HEK293 (cell line): Measurements from ENCODE around the gene PNPLA2.

Experiments used
- CTCF ChIA-PET: fragments of 350-600 bp; formaldehyde crosslinking; extraction: SDS; loops from one replicate; lab custom pipeline; 2021; ENCODE audit warnings: antibody characterized with exemption; lab: Yijun Ruan, JAX
- POLR2A ChIA-PET: fragments of 300-600 bp; formaldehyde crosslinking; extraction: SDS; loops from one replicate; lab custom pipeline; 2020; ENCODE audit warnings: antibody characterized with exemption, inconsistent platforms; lab: Yijun Ruan, JAX
- H3K27ac ChIP-seq: fragments of 200-500 bp; sonication (Bioruptor generic); 2 replicates; pipeline ENCODE4 v1.5.1; 2014; ENCODE audit warnings: low read depth, low read length, control low read depth, inconsistent platforms; ENCODE audit errors: extremely low read depth
- H3K36me3 ChIP-seq, 2 experiments: fragments of 200-500 bp in 1 of 2; sonication (Bioruptor generic) in 1 of 2; 1 replicate in 1 of 2; 2 replicates in 1 of 2; pipeline ENCODE4 v1.5.1; 2014 to 2017; ENCODE audit warnings: inconsistent platforms in 2 of 2, low read length in 2 of 2; ENCODE audit not compliant: control insufficient read depth in 2 of 2, insufficient read depth in 1 of 2
- H3K4me1 ChIP-seq: fragments of 200-500 bp; sonication (Bioruptor generic); 2 replicates; pipeline ENCODE4 v1.5.1; 2014; ENCODE audit warnings: mild to moderate bottlenecking, low read length, inconsistent platforms; ENCODE audit not compliant: control insufficient read depth, insufficient read depth
- H3K4me3 ChIP-seq: 2 replicates; pipeline ENCODE4 v1.5.1; 2011; ENCODE audit warnings: low read depth, mild to moderate bottlenecking, control low read depth, low read length, moderate library complexity
- H3K9me3 ChIP-seq: fragments of 200-500 bp; sonication (Bioruptor generic); 2 replicates; pipeline ENCODE4 v1.5.1; 2014; ENCODE audit warnings: low read depth, low read length, inconsistent platforms; ENCODE audit not compliant: control insufficient read depth, insufficient read depth
- BCL11A ChIP-seq: fragments of 450-650 bp; formaldehyde crosslinking; IDR thresholded peaks from 2 replicates; pipeline ENCODE4 v1.5.1; 2016; ENCODE audit warnings: low read depth, missing biosample characterization, missing genetic modification characterization
- GLIS2 ChIP-seq: fragments of 450-650 bp; formaldehyde crosslinking; IDR thresholded peaks from 2 replicates; pipeline ENCODE4 v1.5.1; 2016; ENCODE audit warnings: missing biosample characterization, missing genetic modification characterization
- SCRT1 ChIP-seq: fragments of 450-650 bp; formaldehyde crosslinking; IDR thresholded peaks from 2 replicates; pipeline ENCODE4 v1.5.1; 2016; ENCODE audit warnings: missing biosample characterization, missing genetic modification characterization, borderline replicate concordance
- SP2 ChIP-seq: fragments of 450-650 bp; formaldehyde crosslinking; IDR thresholded peaks from 2 replicates; pipeline ENCODE4 v1.5.1; 2016; ENCODE audit warnings: missing biosample characterization, missing genetic modification characterization
- SP3 ChIP-seq: fragments of 450-650 bp; formaldehyde crosslinking; IDR thresholded peaks from 2 replicates; pipeline ENCODE4 v1.5.1; 2016; ENCODE audit warnings: missing biosample characterization, missing genetic modification characterization
- ZBTB20 ChIP-seq: fragments of 450-650 bp; formaldehyde crosslinking; IDR thresholded peaks from 2 replicates; pipeline ENCODE4 v1.5.1; 2016; ENCODE audit warnings: missing biosample characterization, missing genetic modification characterization
- ZBTB48 ChIP-seq: fragments of 450-650 bp; formaldehyde crosslinking; IDR thresholded peaks from 2 replicates; pipeline ENCODE4 v1.5.1; 2016; ENCODE audit warnings: missing biosample characterization, missing genetic modification characterization
- ZFP3 ChIP-seq: fragments of 450-650 bp; formaldehyde crosslinking; IDR thresholded peaks from 2 replicates; pipeline ENCODE4 v1.5.1; 2016; ENCODE audit warnings: low read depth, missing biosample characterization, missing genetic modification characterization
- ZIC2 ChIP-seq: fragments of 450-650 bp; formaldehyde crosslinking; IDR thresholded peaks from 2 replicates; pipeline ENCODE4 v1.5.1; 2016; ENCODE audit warnings: missing biosample characterization, missing genetic modification characterization
- ZNF223 ChIP-seq: fragments of 450-650 bp; formaldehyde crosslinking; IDR thresholded peaks from 2 replicates; pipeline ENCODE4 v1.5.1; 2016; ENCODE audit warnings: missing biosample characterization, missing genetic modification characterization
- ZNF248 ChIP-seq: fragments of 450-650 bp; formaldehyde crosslinking; IDR thresholded peaks from 2 replicates; pipeline ENCODE4 v1.5.1; 2017; ENCODE audit warnings: missing biosample characterization, missing genetic modification characterization
- ZNF423 ChIP-seq: fragments of 450-650 bp; formaldehyde crosslinking; IDR thresholded peaks from 2 replicates; pipeline ENCODE4 v1.5.1; 2016; ENCODE audit warnings: missing biosample characterization, missing genetic modification characterization
- ZNF501 ChIP-seq: fragments of 450-650 bp; formaldehyde crosslinking; IDR thresholded peaks from 2 replicates; pipeline ENCODE4 v1.5.1; 2016; ENCODE audit warnings: missing biosample characterization, missing genetic modification characterization
- ZNF521 ChIP-seq: fragments of 450-650 bp; formaldehyde crosslinking; IDR thresholded peaks from 2 replicates; pipeline ENCODE4 v1.5.1; 2017; ENCODE audit warnings: missing biosample characterization, mild to moderate bottlenecking, missing genetic modification characterization
- ZNF561 ChIP-seq: fragments of 450-650 bp; IDR thresholded peaks from 2 replicates; pipeline ENCODE4 v1.5.1; 2018; ENCODE audit warnings: missing biosample characterization, missing genetic modification characterization, borderline replicate concordance
- ZNF585B ChIP-seq: fragments of 450-650 bp; formaldehyde crosslinking; IDR thresholded peaks from 2 replicates; pipeline ENCODE4 v1.5.1; 2016; ENCODE audit warnings: missing biosample characterization, missing genetic modification characterization
- ZNF596 ChIP-seq: fragments of 450-650 bp; IDR thresholded peaks from 2 replicates; pipeline ENCODE4 v1.5.0; 2018; ENCODE audit warnings: missing biosample characterization, mild to moderate bottlenecking, missing genetic modification characterization, moderate library complexity
- ZNF660 ChIP-seq: fragments of 450-650 bp; IDR thresholded peaks from 2 replicates; pipeline ENCODE4 v1.5.1; 2018; ENCODE audit warnings: missing biosample characterization, mild to moderate bottlenecking, missing genetic modification characterization
- ZNF843 ChIP-seq: fragments of 450-650 bp; formaldehyde crosslinking; IDR thresholded peaks from 2 replicates; pipeline ENCODE4 v1.5.1; 2016; ENCODE audit warnings: missing biosample characterization, missing genetic modification characterization
- TF ChIP-seq, protein P1 (sequence below): fragments of 450-650 bp; formaldehyde crosslinking; IDR thresholded peaks from 2 replicates; pipeline ENCODE4 v1.5.1; 2016; ENCODE audit warnings: missing biosample characterization, missing genetic modification characterization
- TF ChIP-seq, protein P2 (sequence below): fragments of 450-650 bp; formaldehyde crosslinking; IDR thresholded peaks from 2 replicates; pipeline ENCODE4 v1.5.1; 2016; ENCODE audit warnings: missing biosample characterization, missing genetic modification characterization
- TF ChIP-seq, protein P3 (sequence below): fragments of 450-650 bp; formaldehyde crosslinking; optimal IDR thresholded peaks from 2 replicates; pipeline ENCODE3; 2016; ENCODE audit warnings: missing biosample characterization, mild to moderate bottlenecking, missing genetic modification characterization
- TF ChIP-seq, protein P4 (sequence below): fragments of 450-650 bp; formaldehyde crosslinking; IDR thresholded peaks from 2 replicates; pipeline ENCODE4 v1.5.1; 2016; ENCODE audit warnings: missing biosample characterization, missing genetic modification characterization

PNPLA2 gene

DNA sequence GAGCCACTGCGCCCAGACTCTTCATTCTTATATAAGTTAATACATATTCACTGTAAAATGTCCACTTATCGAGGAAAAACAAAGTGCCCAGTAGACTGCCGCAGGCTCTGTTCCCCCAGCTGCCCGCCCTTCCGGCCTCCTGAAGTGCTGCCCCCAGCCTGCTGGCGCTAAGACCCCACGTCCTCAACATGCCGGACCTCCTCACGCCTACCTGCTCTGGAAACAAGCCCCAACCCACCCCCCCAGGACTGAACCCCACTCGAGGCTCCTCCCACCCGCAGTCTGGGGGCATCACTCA lies 42.5 kb upstream of the PNPLA2 start (continued):
- TF ChIP-seq, protein P1, sequence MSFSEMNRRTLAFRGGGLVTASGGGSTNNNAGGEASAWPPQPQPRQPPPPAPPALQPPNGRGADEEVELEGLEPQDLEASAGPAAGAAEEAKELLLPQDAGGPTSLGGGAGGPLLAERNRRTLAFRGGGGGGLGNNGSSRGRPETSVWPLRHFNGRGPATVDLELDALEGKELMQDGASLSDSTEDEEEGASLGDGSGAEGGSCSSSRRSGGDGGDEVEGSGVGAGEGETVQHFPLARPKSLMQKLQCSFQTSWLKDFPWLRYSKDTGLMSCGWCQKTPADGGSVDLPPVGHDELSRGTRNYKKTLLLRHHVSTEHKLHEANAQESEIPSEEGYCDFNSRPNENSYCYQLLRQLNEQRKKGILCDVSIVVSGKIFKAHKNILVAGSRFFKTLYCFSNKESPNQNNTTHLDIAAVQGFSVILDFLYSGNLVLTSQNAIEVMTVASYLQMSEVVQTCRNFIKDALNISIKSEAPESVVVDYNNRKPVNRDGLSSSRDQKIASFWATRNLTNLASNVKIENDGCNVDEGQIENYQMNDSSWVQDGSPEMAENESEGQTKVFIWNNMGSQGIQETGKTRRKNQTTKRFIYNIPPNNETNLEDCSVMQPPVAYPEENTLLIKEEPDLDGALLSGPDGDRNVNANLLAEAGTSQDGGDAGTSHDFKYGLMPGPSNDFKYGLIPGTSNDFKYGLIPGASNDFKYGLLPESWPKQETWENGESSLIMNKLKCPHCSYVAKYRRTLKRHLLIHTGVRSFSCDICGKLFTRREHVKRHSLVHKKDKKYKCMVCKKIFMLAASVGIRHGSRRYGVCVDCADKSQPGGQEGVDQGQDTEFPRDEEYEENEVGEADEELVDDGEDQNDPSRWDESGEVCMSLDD (tag by site-specific recombination): no peak
- no peak for TF ChIP-seq ZNF585B (tag by site-specific recombination)
- no peak for TF ChIP-seq ZFP3
- TF ChIP-seq, protein P2, sequence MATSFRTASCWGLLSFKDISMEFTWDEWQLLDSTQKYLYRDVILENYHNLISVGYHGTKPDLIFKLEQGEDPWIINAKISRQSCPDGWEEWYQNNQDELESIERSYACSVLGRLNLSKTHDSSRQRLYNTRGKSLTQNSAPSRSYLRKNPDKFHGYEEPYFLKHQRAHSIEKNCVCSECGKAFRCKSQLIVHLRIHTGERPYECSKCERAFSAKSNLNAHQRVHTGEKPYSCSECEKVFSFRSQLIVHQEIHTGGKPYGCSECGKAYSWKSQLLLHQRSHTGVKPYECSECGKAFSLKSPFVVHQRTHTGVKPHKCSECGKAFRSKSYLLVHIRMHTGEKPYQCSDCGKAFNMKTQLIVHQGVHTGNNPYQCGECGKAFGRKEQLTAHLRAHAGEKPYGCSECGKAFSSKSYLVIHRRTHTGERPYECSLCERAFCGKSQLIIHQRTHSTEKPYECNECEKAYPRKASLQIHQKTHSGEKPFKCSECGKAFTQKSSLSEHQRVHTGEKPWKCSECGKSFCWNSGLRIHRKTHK (tag by site-specific recombination): no peak
- TF ChIP-seq SP2 (tag by site-specific recombination): 0 out of 2 replicates have a peak, but pooled peaks have one; percentile 17
- TF ChIP-seq ZNF596: no peak

DNA sequence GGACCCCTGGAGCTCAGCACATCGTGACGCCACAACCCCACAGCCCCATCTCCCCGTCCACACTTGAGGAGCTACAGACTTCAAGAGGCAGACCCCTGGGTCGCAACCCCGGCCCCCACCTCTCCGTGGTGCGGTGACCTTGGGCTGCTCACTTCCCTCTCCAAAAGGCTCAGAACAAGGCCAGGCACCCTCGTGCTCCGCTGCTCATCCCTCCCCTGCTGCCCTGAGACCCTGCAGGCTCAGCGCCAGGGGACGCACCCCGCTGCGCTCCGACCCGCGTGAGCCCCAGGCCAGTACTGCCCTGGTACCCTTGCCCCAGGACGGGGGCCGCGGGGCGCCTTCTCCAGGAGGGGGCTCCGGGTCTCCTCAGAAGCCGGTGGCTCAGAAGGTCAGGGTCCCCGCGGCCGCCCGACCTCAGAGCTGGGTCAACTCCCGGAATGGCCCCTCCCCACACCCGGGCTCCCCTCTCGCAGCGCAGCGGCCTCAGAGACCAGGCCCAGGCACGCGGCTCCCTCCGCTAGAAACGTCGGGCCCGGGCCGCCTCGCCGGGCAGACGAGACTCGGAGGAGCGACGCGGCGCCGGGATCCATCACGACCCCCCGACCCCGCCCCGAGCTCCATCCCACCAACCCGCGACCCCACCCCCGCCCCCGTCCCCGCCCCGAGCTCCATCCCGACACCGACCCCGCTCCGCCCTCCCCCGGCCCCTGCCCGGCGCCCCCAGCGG lies 42.0 kb upstream of the PNPLA2 start:
- ChIA-PET CTCF (interaction anchor here (0.8 kb wide), 1 partner anchor 11 kb away, joined by 3 read pairs; no protein-coding TSS in a partner anchor), POLR2A (interaction anchor here (0.5 to 2.3 kb wide), 15 partner anchors 9 to 241 kb away, joined by 3 to 13 read pairs (median 5); partner anchors contain the start of genes CEND1, HRAS, PNPLA2 and RPLP2)
- peaks cover 0 to 61% of the 10 kb centered on the region in 2 experiments; a peak in 2 of 3 replicates for H3K36me3 ChIP-seq
- no peaks in the 10 kb centered on the region for H3K9me3 ChIP-seq
- peak overlapping the region; percentile 88 for H3K4me3 ChIP-seq
- H3K4me1 ChIP-seq: no peaks in the 10 kb centered on the region; the same call in 1 of the 2 replicates
- H3K27ac ChIP-seq: peak overlapping the region; percentile 80; the same call in 1 of the 2 replicates
- TF ChIP-seq ZBTB48 (tag by site-specific recombination): no peak
- TF ChIP-seq ZNF561: peak; percentile 18; the same call in 1 of the 2 replicates
- TF ChIP-seq ZNF521 (tag by site-specific recombination): no peak
- no peak for TF ChIP-seq ZNF596
- no peak for TF ChIP-seq SCRT1 (tag by site-specific recombination)
- TF ChIP-seq, protein P1 (tag by site-specific recombination): 0 out of 2 replicates have a peak, but pooled peaks have one; percentile 23
- no peak for TF ChIP-seq ZNF223
- no peak for TF ChIP-seq ZNF248 (tag by site-specific recombination)
- 0 out of 2 replicates have a peak, but pooled peaks have one; percentile 11 for TF ChIP-seq ZNF843 (tag by site-specific recombination)
- 0 out of 2 replicates have a peak, but pooled peaks have one; percentile 33 for TF ChIP-seq BCL11A (tag by site-specific recombination)
- TF ChIP-seq ZNF501 (tag by site-specific recombination): no peak
- TF ChIP-seq ZBTB20 (tag by site-specific recombination): peak; percentile 57; the same call in 1 of the 2 replicates
- peak; percentile 8 for TF ChIP-seq SP3 (tag by site-specific recombination)
- 0 out of 2 replicates have a peak, but pooled peaks have one; percentile 22 for TF ChIP-seq ZNF423
- no peak for TF ChIP-seq ZNF660
- TF ChIP-seq, protein P3, sequence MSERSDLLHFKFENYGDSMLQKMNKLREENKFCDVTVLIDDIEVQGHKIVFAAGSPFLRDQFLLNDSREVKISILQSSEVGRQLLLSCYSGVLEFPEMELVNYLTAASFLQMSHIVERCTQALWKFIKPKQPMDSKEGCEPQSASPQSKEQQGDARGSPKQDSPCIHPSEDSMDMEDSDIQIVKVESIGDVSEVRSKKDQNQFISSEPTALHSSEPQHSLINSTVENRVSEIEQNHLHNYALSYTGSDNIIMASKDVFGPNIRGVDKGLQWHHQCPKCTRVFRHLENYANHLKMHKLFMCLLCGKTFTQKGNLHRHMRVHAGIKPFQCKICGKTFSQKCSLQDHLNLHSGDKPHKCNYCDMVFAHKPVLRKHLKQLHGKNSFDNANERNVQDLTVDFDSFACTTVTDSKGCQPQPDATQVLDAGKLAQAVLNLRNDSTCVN (tag by site-specific recombination): peak; percentile 35
- TF ChIP-seq GLIS2: peak; percentile 96
- TF ChIP-seq ZIC2: peak; percentile 94
- TF ChIP-seq, protein P4, sequence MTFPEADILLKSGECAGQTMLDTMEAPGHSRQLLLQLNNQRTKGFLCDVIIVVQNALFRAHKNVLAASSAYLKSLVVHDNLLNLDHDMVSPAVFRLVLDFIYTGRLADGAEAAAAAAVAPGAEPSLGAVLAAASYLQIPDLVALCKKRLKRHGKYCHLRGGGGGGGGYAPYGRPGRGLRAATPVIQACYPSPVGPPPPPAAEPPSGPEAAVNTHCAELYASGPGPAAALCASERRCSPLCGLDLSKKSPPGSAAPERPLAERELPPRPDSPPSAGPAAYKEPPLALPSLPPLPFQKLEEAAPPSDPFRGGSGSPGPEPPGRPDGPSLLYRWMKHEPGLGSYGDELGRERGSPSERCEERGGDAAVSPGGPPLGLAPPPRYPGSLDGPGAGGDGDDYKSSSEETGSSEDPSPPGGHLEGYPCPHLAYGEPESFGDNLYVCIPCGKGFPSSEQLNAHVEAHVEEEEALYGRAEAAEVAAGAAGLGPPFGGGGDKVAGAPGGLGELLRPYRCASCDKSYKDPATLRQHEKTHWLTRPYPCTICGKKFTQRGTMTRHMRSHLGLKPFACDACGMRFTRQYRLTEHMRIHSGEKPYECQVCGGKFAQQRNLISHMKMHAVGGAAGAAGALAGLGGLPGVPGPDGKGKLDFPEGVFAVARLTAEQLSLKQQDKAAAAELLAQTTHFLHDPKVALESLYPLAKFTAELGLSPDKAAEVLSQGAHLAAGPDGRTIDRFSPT (tag by site-specific recombination): peak; percentile 30; the same call in 1 of the 2 replicates
